ENCODE data around the gene TMEM135. TPM values are rescaled to one million over a fixed set of nuclear protein-coding genes. Genes with fewer than 3 reads are reported as not detected.

Gene TMEM135
- total RNA-seq, 1 experiment from 2014 or later = 65.5 TPM

DNA sequence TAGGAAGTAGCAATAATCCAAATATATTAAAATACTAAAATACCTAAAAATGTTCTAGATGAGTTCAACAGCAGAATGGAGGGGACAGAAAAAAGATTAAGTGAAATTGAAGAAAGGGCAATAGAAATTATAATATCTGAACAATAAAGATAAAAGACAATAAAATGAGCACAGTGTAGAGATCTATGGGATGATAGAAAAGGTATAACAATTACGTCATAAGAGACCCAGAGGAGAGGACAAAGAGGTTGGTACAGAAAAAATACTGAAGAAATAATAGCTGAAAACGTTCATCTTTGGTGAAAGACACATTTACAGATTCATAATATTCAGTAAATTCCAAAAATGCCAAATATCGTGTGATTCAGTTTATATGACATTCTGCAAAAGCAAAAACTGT is 143.4 kb downstream of the TMEM135 start:
- no peak overlapping the region for H3K27ac ChIP-seq (ENCODE audit: low read length)
- H3K27me3 ChIP-seq (ENCODE audit: control insufficient read depth, insufficient read depth, low read length) = no peaks in the 10 kb centered on the region
- ATAC-seq (no peak), DNase-seq (ENCODE audit: low read depth, low spot score) (no peak)
- H3K9me3 ChIP-seq (ENCODE audit: control insufficient read depth, insufficient read depth, low read depth, low read length) = no peaks in the 10 kb centered on the region
- intact Hi-C loops (cut with micrococcal nuclease; ENCODE audit: unreplicated experiment) = no loop called here
- ChIA-PET POLR2A (no interaction called here), CTCF (interaction anchor here (0.6 kb wide), 1 partner anchor 10 kb away, joined by 8 read pairs; no protein-coding TSS in a partner anchor)
- no peak for TF ChIP-seq POLR2AphosphoS5 (IDR thresholded peaks at IDR 0.05; ENCODE audit: low read depth, low read length)
- TF ChIP-seq, protein P1, sequence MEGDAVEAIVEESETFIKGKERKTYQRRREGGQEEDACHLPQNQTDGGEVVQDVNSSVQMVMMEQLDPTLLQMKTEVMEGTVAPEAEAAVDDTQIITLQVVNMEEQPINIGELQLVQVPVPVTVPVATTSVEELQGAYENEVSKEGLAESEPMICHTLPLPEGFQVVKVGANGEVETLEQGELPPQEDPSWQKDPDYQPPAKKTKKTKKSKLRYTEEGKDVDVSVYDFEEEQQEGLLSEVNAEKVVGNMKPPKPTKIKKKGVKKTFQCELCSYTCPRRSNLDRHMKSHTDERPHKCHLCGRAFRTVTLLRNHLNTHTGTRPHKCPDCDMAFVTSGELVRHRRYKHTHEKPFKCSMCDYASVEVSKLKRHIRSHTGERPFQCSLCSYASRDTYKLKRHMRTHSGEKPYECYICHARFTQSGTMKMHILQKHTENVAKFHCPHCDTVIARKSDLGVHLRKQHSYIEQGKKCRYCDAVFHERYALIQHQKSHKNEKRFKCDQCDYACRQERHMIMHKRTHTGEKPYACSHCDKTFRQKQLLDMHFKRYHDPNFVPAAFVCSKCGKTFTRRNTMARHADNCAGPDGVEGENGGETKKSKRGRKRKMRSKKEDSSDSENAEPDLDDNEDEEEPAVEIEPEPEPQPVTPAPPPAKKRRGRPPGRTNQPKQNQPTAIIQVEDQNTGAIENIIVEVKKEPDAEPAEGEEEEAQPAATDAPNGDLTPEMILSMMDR (IDR thresholded peaks at IDR 0.05) = no peak
- no peak for TF ChIP-seq TCF7L2 (IDR thresholded peaks at IDR 0.05; ENCODE audit: low read depth, low read length)
- TF ChIP-seq SIN3A (IDR thresholded peaks at IDR 0.05; ENCODE audit: borderline replicate concordance, insufficient read depth, low read depth, low read length) = no peak
- H3K4me1 ChIP-seq (ENCODE audit: control insufficient read depth, insufficient read depth, low read length) = peaks cover 9% of the 10 kb centered on the region
- in situ Hi-C loops (cut with HindIII; ENCODE audit: low pct_unique_long_range_greater_than_20kb, low sequenced_read_pairs) = no loop called here
- BruUV-seq (replicated peaks) = TSS peak; percentile 17
- H3K36me3 ChIP-seq (ENCODE audit: control insufficient read depth, insufficient read depth, low read length) = no peaks in the 10 kb centered on the region
- no peak overlapping the region for H3K4me3 ChIP-seq (ENCODE audit: low read depth in 2 of 2, low read length in 2 of 2)

DNA sequence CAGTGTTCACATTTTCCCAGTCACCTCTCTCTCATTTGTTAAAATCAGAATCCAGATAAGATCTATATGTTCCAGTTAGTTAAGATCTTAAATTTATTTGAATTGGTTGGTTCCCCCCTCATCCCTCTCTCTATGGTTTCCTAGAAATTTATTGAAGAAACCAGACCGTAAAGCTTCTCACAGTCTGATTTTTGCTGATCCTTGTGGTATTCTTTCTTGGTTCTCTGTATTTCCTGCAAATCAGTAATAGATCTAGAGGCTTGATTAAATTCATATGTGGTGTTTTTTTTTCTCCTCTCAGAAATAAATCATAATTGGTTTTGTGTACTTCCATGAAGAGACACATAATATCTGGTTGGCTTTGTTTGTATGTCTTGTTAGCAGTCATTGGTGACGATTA is 147.5 kb downstream of the TMEM135 start:
- H3K4me1 ChIP-seq (ENCODE audit: control insufficient read depth, insufficient read depth, low read length) = peaks cover 6% of the 10 kb centered on the region
- in situ Hi-C loops (cut with HindIII; ENCODE audit: low pct_unique_long_range_greater_than_20kb, low sequenced_read_pairs) = no loop called here
- ATAC-seq = no peak
- POLR2A ChIA-PET = no interaction called here
- BruUV-seq (replicated peaks) = no TSS peak
- TF ChIP-seq TCF7L2 (IDR thresholded peaks at IDR 0.05; ENCODE audit: low read depth, low read length) = no peak
- no peak for TF ChIP-seq POLR2AphosphoS5 (IDR thresholded peaks at IDR 0.05; ENCODE audit: low read depth, low read length)
- TF ChIP-seq, protein P1 (IDR thresholded peaks at IDR 0.05) = no peak
- TF ChIP-seq, protein P2, sequence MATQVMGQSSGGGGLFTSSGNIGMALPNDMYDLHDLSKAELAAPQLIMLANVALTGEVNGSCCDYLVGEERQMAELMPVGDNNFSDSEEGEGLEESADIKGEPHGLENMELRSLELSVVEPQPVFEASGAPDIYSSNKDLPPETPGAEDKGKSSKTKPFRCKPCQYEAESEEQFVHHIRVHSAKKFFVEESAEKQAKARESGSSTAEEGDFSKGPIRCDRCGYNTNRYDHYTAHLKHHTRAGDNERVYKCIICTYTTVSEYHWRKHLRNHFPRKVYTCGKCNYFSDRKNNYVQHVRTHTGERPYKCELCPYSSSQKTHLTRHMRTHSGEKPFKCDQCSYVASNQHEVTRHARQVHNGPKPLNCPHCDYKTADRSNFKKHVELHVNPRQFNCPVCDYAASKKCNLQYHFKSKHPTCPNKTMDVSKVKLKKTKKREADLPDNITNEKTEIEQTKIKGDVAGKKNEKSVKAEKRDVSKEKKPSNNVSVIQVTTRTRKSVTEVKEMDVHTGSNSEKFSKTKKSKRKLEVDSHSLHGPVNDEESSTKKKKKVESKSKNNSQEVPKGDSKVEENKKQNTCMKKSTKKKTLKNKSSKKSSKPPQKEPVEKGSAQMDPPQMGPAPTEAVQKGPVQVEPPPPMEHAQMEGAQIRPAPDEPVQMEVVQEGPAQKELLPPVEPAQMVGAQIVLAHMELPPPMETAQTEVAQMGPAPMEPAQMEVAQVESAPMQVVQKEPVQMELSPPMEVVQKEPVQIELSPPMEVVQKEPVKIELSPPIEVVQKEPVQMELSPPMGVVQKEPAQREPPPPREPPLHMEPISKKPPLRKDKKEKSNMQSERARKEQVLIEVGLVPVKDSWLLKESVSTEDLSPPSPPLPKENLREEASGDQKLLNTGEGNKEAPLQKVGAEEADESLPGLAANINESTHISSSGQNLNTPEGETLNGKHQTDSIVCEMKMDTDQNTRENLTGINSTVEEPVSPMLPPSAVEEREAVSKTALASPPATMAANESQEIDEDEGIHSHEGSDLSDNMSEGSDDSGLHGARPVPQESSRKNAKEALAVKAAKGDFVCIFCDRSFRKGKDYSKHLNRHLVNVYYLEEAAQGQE (IDR thresholded peaks at IDR 0.05; ENCODE audit: insufficient read depth in 1 of 2, low read depth in 2 of 2, low read length in 1 of 2) = no peak
- no peak for TF ChIP-seq SIN3A (IDR thresholded peaks at IDR 0.05; ENCODE audit: borderline replicate concordance, insufficient read depth, low read depth, low read length)
- H3K9me3 ChIP-seq (ENCODE audit: control insufficient read depth, insufficient read depth, low read depth, low read length) = no peaks in the 10 kb centered on the region
- no peaks in the 10 kb centered on the region for H3K27me3 ChIP-seq (ENCODE audit: control insufficient read depth, insufficient read depth, low read length)
- DNase-seq (ENCODE audit: low read depth, low spot score) = no peak
- CTCF ChIA-PET = no interaction called here
- no peak overlapping the region for H3K27ac ChIP-seq (ENCODE audit: low read length)
- H3K36me3 ChIP-seq (ENCODE audit: control insufficient read depth, insufficient read depth, low read length) = no peaks in the 10 kb centered on the region
- H3K4me3 ChIP-seq (ENCODE audit: low read depth in 2 of 2, low read length in 2 of 2) = no peak overlapping the region
- intact Hi-C loops (cut with micrococcal nuclease; ENCODE audit: unreplicated experiment) = no loop called here
